Endodermal cell (in vitro differentiated cells): ENCODE data around the gene SOS1. TPM values are rescaled to one million over a fixed set of nuclear protein-coding genes. Genes with fewer than 3 reads are reported as not detected.

Source experiments
- DNase-seq: peaks from one replicate; pipeline ENCODE4 v3.0.0-alpha.2; 2017
- H3K27ac ChIP-seq: 2 replicates; pipeline ENCODE4 v1.5.1; 2013; ENCODE audit warnings: mild to moderate bottlenecking, low read depth, low read length, moderate library complexity
- H3K27me3 ChIP-seq: 2 replicates; pipeline ENCODE4 v1.6.1; 2013; ENCODE audit warnings: mild to moderate bottlenecking, low read length, moderate library complexity; ENCODE audit not compliant: insufficient read depth, control insufficient read depth, poor library complexity, severe bottlenecking
- H3K36me3 ChIP-seq: 2 replicates; pipeline ENCODE4 v1.7.0; 2013; ENCODE audit warnings: mild to moderate bottlenecking, low read length, moderate library complexity; ENCODE audit not compliant: control insufficient read depth, insufficient read depth
- H3K4me1 ChIP-seq: one replicate; pipeline ENCODE4 v1.7.0; 2013; ENCODE audit warnings: low read length; ENCODE audit not compliant: control insufficient read depth, insufficient read depth
- H3K4me3 ChIP-seq: 2 replicates; pipeline ENCODE4 v1.5.1; 2013; ENCODE audit warnings: mild to moderate bottlenecking, low read length, moderate library complexity
- H3K9ac ChIP-seq: 2 replicates; pipeline ENCODE4 v1.6.1; 2013; ENCODE audit warnings: mild to moderate bottlenecking, low read length, moderate library complexity; ENCODE audit not compliant: poor library complexity, severe bottlenecking; ENCODE audit errors: extremely low read depth
- H3K9me3 ChIP-seq: 2 replicates; pipeline ENCODE4 v1.6.1; 2013; ENCODE audit warnings: mild to moderate bottlenecking, low read length, moderate library complexity; ENCODE audit not compliant: control insufficient read depth
- H3K27ac Mint-ChIP-seq: 2 replicates; pipeline ENCODE4 v1.8.0; 2020; ENCODE audit warnings: mixed read lengths
- H3K27me3 Mint-ChIP-seq: 2 replicates; pipeline ENCODE4 v1.8.0; 2021; ENCODE audit warnings: mild to moderate bottlenecking, mixed read lengths; ENCODE audit not compliant: insufficient read depth
- H3K36me3 Mint-ChIP-seq: 2 replicates; pipeline ENCODE4 v1.8.0; 2020; ENCODE audit warnings: low read depth, mixed read lengths
- H3K4me1 Mint-ChIP-seq: 2 replicates; pipeline ENCODE4 v1.8.0; 2020; ENCODE audit warnings: mixed read lengths
- H3K4me3 Mint-ChIP-seq: 2 replicates; pipeline ENCODE4 v1.8.0; 2020; ENCODE audit warnings: mild to moderate bottlenecking, moderate library complexity, mixed read lengths
- H3K9me3 Mint-ChIP-seq: 2 replicates; pipeline ENCODE4 v1.8.0; 2020; ENCODE audit warnings: mild to moderate bottlenecking, mixed read lengths
- CTCF ChIP-seq: fragments of 200-600 bp; sonication (generic); conservative IDR thresholded peaks from 2 replicates; pipeline ENCODE4 v1.5.0; 2021; ENCODE audit warnings: antibody characterized with exemption, mild to moderate bottlenecking
- WGBS, 2 experiments: methylation state at CpG; one replicate each; pipeline versions ENCODE4 v1.1.5 to v1.1.7; 2013; ENCODE audit warnings: missing lambda C conversion rate in 2 of 2, mixed read lengths in 1 of 2; ENCODE audit not compliant: insufficient coverage in 1 of 2, insufficient read length in 1 of 2; 5-methylcytosine and 5-hydroxymethylcytosine counted together
- total RNA-seq, 2 donors: library from RNA; stranded (reverse); fragmentation: NEBNext Ultra II Directional in 1 of 2; extraction: Animal tissue kit (Norgen Biotek cat#: 25700) in 1 of 2; gene quantifications; 2 replicates in 1 of 2; 3 replicates in 1 of 2; pipeline ENCODE4 v1.2.1, GENCODE V29; 2021

The SOS1 gene
- total RNA-seq, 2 donors from 2014 or later: 34.0 to 39.0 TPM

- DNase-seq: no peak
- no peak overlapping the region for H3K27ac Mint-ChIP-seq
Observed at GRCh38 chr2:39146630-39147029, 25.8 kb upstream of the SOS1 start.

GRCh38 chr2:39145906-39146421 lies 25.1 kb upstream of the SOS1 start:
- DNase-seq: no peak
- peaks cover 2% of the 10 kb centered on the region for H3K4me1 Mint-ChIP-seq

More at GRCh38 chr2:39146630-39147029, 25.8 kb upstream of the SOS1 start:
- H3K4me1 Mint-ChIP-seq: peaks cover 1% of the 10 kb centered on the region
- Histone ChIP-seq H3K9ac (no peak overlapping the region), H3K27ac (no peak overlapping the region), H3K4me1 (no peaks in the 10 kb centered on the region), H3K9me3 (no peaks in the 10 kb centered on the region), H3K4me3 (no peak overlapping the region), H3K36me3 (no peaks in the 10 kb centered on the region), H3K27me3 (no peaks in the 10 kb centered on the region)
- H3K9me3 Mint-ChIP-seq: no peaks in the 10 kb centered on the region
- H3K36me3 Mint-ChIP-seq: no peaks in the 10 kb centered on the region
- no peak overlapping the region for H3K4me3 Mint-ChIP-seq
- no peak for TF ChIP-seq CTCF
- H3K27me3 Mint-ChIP-seq: no peaks in the 10 kb centered on the region

GRCh38 chr2:39144416-39144815 lies 23.6 kb upstream of the SOS1 start:
- Histone ChIP-seq H3K9me3 (no peaks in the 10 kb centered on the region), H3K27ac (no peak overlapping the region), H3K36me3 (no peaks in the 10 kb centered on the region), H3K4me1 (no peaks in the 10 kb centered on the region), H3K27me3 (no peaks in the 10 kb centered on the region), H3K4me3 (no peak overlapping the region), H3K9ac (no peak overlapping the region)
- H3K27ac Mint-ChIP-seq: no peak overlapping the region
- H3K36me3 Mint-ChIP-seq: no peaks in the 10 kb centered on the region
- WGBS, 2 experiments: 98% methylated on average over 5 of the region's 5 CpGs; no CpG with 5 or more reads in 1 of the 2 experiments
- H3K4me3 Mint-ChIP-seq: no peak overlapping the region
- no peaks in the 10 kb centered on the region for H3K27me3 Mint-ChIP-seq
- H3K9me3 Mint-ChIP-seq: no peaks in the 10 kb centered on the region
- no peak for DNase-seq
- no peak for TF ChIP-seq CTCF
- H3K4me1 Mint-ChIP-seq: peaks cover 2% of the 10 kb centered on the region

More at GRCh38 chr2:39145906-39146421, 25.1 kb upstream of the SOS1 start:
- Histone ChIP-seq H3K27me3 (no peaks in the 10 kb centered on the region), H3K4me1 (no peaks in the 10 kb centered on the region), H3K9me3 (no peaks in the 10 kb centered on the region), H3K27ac (no peak overlapping the region), H3K4me3 (no peak overlapping the region), H3K9ac (no peak overlapping the region), H3K36me3 (no peaks in the 10 kb centered on the region)
- Mint-ChIP-seq H3K27ac (no peak overlapping the region), H3K36me3 (no peaks in the 10 kb centered on the region), H3K9me3 (no peaks in the 10 kb centered on the region), H3K27me3 (no peaks in the 10 kb centered on the region), H3K4me3 (no peak overlapping the region)
- WGBS, 2 experiments: 77 to 81% methylated on average over 2 to 3 of the region's 3 CpGs
- no peak for TF ChIP-seq CTCF
